ENCODE results near the gene ABCG4.
A peak's percentile ranks its signal among the peaks of the same experiment; 100 is the strongest.
"Not testable (repeated sequence)": the region's sequence is repeated elsewhere in the genome, so short reads cannot be mapped to it uniquely, and the experiment has no call there.

Gene ABCG4

DNA sequence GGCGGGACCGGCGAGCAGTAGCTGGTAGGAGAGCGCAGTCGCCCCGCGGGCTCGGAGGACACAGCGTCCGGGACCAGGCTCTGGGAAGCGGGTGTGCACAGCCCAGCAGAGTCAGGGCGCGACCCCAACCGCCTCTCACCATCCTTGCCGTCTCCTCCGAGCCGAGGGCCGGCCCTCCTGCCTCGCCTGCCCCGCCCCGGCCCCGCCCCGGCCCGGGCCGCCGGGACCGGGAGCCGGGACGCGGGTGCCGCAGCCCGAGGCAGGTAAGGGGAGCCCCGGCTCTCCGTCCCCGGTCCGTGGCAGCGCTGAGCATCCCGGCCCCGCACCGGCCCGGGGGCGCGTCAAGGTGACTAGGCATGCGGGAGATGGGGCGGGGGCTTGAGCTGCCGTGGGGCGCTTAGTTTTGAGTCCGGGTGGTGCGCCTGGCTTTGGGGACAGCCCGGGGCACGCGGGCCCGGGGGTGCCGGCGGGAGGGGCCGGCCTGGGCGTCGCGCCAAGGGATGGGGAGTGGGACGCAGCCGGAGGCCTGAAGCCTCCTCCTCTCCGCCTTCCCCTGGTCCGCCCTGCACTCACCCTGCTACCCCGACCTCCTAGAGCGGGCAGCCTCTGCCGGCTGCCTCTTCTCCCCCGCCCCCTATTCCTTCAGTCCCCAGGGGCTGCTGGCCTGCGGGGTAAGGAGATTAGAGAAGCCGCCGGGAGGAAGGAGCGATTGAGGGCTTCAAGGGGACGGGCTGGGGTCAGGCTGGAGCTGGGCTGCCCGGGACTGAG, at the start of gene ABCG4:
Gene ABCG4, plus strand, starts transcription at position 35 of the 768 bp plus-strand sequence. CDS start 914 bp downstream, outside the sequence.
- DNase-seq: no peak

DNA sequence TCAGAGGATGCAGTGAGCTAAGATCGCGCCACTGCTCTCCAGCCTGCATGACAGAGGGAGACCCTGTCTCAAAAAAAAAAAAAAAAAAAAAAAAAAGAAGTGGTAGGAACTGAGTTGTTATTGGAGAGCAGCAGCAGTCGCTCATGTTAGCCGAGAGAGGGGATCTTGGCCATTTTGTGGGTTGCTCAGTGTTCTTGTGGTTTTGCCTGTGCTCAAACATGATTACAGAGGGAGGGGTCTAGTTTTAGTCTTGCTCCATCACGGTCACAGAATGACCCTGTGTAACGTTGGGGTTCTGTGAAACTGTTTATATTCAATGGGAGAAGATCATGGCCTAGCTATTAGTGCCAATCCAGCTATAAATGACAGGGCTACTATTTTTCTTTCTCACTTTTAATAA, 49.1 kb upstream of the ABCG4 start:
- no peak for DNase-seq

DNA sequence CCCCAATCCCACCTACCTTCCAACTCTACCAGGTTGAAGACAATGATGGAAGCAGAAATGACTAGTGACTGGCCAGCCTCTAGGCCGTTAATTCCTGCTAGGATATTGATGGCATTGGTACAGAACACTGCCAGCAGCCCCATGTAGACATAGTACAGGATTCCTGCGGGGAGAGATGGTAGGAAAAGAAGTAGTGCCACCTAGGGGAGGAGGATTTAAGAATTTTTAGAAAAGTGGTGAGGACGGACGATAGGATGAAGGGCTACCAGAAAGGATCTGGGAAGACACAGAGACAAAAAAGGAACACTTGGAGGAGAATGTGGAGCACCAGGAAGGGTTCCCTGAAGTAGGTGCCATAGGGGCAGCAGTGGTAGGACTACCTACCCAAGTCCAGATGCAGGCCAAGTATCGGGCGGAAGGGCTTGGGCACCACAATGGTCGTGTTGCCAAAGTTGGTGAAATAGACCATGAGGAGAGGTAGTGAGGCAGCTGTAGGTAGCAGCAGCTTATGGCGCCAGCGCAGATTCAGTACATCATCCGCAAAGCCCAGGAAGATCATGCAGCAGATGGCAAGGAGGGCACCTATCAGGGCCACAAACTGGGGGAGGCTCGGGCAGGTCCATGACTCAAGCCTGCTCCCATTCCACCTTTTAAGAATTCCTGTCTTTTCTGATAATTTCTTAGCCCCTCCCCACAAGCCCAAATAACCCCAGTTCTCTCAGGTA, 48.4 kb upstream of the ABCG4 start:
- DNase-seq: no peak

DNA sequence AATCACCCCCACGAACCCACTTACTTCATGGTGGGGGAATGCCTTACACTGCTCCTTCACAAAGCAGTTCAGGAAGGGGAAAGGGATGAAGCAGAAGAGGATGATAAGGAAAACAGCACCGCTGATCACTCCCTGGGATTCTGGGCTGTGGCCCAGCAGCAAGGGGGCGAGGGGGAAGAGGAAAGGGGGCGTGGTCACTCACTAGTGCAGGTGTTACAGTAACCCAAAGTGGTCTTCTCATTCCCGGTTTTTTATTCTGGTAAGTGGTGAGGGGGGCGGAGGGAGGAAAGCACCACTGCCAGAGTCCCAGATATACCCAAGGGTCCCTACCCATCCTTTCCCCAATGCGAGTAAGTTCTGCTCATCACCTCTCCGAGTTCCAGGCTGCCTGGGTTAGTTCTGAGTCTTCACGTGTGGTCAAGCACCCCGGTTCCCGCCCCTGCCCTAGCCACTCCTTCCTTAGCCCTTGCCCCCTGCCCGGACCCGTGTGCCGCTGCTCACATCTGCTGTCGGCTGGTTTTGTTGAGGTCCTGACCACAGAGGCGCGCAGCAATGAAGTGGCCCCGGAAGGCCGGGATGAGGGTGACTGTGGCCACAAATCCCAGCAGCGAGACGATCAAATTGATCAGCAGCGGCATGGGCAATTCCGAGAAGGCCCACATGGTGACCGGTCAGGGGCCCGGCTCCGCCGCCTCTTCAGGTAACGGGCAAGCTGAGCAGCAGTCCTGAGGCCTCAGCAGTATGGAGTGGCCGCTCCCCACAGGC, 47.7 kb upstream of the ABCG4 start:
- DNase-seq: no peak

DNA sequence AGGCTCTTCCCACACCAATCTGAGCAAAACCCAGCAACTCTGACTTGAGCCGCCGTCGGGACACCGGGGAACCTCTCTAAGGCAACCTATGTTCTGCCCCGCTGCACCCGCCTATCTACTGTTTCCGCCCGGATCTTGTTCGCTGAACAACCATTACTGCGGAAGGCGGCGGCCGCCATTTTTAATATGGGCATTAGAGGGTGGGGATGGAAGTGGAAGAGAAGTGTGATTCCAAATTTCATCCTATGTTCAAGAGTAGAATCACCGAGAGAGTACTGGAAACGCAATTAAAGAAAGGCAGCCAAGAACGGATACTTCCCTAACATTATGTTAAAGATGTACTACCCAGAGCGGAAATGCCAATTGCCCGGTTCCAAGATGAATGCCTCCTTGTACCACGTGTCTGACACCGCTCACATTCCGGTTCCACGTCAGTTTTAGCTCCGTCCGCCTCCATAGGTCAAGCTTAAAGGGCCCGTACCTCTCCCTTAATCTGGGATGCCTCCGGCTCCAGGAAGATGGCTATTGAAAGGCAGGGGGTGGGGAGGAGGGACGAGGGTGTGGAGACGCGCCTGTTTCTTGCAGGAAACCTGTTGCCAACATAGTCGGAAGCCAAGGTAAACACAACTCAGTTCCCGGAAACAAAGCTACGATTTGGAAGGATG, 47.0 kb upstream of the ABCG4 start, which contains the start of gene DPAGT1:
Gene DPAGT1, minus strand, starts transcription at position 95 of the 665 bp plus-strand sequence. CDS start 198 bp downstream, outside the sequence.
- peak; percentile 33 for DNase-seq

DNA sequence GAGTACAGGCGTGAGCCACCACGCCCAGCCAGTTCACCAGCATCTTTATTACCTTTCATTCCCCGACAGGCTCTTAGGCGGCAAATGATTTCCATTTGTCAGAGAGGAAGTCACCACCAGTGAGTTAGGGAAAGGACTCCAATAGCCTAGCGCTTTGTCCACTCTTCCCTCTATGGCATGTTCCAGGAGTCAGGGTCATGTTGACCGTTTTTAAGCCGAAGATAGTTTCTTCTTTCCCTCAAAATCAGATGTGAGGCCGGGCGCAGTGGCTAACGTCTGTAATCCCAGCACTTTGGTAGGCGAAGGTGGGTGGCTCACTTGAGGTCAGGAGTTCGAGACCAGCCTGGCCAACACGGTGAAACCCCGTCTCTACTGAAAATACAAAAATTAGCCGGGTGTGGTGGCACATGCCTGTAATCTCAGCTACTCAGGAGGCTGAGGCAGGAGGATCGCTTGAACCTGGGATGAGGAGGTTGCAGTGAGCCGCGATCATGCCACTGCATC, 45.6 kb upstream of the ABCG4 start:
- not testable (repeated sequence) for DNase-seq

DNA sequence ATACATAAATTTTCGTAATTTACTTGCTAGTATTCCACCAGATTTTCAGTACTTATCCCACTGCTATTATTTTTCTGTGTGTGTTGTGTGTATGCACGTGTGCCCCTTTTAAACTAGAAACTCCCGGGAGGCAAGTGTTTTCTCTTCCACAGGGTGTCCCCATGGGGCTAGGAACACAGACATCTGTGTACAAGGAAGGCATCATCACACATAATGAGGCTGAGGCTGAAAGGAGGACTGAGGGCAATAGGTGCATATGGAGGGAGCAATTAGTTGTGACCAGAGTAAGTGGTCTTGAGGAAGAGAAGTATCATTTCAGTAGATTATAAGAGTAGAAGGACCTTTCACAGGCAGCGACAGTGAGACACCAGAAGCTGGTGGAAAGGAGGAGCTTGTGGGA, 45.1 kb upstream of the ABCG4 start:
- DNase-seq: no peak

DNA sequence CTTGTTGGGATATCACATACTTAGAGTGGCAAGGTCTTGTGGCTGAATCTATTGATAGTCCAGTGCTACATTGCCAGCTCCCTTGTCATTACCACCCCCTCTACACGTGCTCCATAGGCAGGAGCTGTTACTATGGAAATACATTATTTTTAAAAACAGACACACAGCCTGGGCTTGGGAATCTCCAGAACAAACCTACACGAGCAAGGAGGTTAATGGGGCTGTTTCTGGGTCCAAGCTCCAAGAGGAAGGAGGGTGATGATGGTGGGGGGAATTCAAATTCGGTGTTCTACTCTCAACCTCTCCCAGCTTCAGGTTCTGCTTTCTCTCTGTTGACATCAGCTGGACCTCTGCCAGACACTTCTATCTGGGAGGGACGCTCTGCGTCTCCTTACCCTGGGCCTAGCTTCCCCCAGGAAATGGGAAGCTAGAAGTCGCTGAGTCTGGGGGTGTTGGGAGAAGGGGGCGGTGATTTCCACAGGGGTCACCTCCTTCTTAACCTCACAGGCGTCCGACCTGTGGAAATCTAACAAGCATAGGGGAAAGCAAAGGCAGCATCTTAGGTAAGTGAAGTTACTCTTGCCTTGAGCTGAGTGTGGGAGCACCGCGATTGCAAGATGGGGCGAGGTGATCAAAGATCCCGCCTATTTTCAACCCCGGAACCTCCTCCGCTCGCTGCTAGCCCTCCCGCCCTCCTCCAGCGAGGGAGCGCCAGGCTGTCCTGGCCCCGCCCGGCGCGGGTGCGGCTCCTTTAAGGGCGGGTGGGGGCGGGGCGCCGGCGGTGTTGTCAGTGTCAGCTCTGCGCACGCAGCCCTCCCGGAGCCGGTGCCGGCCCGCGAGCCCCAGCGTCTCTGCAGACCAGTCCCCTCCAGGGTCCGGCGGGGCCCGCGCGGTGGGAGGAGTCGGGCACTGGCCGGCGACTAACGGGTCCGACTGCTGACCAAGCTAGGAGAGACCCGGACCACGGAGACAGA, 42.0 kb upstream of the ABCG4 start, which contains the start of gene C2CD2L:
Gene C2CD2L, plus strand, starts transcription at position 781 of the 974 bp plus-strand sequence. CDS start 398 bp downstream, outside the sequence.
- peak; percentile 56 for DNase-seq

DNA sequence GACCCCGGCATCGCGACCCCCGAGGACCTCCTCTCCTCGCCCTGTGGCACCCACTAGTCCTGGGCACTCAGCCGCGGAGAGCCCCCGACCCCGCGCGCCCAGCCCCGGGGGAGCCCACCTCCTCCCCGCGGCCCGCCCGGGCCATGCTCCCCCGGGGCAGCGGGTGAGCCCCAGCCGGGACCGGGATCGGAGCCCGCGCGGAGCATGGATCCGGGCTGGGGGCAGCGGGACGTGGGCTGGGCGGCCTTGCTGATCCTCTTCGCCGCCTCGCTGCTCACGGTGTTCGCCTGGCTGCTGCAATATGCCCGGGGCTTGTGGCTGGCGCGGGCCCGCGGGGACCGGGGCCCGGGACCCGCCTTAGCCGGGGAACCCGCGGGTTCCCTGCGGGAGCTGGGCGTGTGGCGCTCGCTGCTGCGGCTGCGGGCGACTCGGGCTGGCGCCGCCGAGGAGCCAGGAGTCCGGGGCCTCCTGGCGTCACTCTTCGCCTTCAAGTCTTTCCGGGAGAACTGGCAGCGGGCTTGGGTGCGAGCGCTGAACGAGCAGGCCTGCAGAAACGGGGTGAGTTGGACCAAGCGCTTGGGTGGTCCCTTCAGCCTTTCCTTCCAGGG, 41.2 kb upstream of the ABCG4 start:
- no peak for DNase-seq

DNA sequence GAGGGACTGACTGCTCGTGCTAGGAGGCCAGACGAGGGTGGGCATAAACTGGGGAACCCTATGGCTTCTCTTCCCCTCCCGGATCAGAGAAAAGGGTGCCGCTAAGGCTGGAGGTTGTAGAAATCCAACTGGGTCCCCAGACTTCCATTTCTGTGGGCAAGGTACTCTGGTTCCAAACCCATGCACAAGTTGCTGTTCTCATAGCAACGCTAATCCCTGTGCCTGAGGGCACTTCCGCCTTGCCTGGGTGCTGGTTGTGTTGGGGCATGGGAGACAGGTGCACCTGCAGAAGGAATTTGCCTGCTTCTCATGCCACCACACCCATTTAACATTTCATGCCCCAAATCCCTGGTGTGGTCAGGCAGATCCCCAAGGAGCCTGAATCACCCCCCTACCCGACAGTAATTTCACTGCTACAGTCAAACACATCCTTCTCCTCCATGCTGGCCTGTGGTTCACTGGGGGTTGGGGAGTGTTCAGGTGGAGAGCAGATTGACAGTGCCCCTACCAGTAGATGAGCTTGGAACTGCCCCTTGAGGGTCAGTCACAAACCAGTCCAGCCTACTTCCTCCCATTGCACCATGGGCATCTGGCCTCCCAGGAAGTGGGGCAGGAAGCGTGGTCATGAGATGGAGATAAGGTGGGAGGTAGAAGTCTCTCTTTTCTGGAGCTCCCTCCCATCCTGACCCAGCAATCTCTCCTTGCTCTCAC, 40.6 kb upstream of the ABCG4 start:
- no peak for DNase-seq

DNA sequence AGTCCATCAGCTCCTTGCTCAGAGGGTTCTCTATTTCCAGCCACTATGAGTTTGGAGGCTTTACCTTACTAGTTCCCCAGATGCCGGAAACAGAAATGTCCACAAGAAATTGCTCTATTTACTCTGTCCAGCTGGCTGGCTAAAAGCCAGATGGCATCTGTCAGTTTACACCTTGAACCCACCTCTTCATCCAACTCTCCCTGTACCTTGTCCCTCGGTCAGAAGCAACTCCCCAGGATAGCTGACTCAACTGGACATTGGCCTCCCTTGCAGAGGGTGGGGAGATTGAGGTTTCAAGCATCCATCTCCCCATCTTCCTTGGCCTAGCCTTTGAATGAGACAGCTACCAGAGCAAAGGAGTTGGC, 40.0 kb upstream of the ABCG4 start:
- DNase-seq: no peak

DNA sequence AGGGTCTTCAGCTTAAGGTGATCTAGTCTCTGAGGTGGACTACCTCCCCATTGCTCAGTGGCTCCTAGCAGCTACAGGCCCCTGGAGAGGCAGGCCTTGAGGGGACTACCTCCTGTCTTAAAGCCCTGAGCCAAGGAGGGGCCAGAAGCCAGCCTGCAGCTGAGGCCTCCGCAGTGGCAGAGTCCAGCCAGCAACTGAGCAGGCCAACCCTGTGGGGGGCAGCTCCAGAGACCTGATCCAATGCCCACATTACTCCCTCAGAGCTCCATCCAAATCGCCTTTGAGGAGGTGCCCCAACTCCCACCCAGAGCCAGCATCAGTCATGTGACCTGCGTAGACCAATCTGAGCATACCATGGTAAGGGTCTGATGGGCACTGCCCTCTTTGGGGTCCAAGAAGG, 39.0 kb upstream of the ABCG4 start:
- DNase-seq: no peak

DNA sequence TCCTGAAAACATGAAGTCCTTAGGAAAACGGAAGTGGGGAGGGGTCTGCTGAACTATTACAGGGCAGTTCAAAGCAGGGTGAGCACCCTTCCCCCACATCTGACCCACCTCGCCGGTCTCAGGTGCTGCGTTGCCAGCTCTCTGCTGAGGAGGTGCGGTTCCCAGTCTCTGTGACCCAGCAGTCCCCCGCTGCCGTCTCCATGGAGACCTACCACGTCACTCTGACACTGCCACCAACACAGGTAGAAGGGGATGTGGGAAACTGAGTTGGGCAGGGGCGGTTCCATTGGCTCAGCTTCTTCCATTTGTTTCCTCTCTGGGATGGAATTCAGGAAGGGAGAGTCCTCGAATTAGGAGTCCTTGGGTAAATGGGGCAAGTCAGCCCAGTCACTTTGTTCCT, 38.4 kb upstream of the ABCG4 start:
- DNase-seq: no peak

DNA sequence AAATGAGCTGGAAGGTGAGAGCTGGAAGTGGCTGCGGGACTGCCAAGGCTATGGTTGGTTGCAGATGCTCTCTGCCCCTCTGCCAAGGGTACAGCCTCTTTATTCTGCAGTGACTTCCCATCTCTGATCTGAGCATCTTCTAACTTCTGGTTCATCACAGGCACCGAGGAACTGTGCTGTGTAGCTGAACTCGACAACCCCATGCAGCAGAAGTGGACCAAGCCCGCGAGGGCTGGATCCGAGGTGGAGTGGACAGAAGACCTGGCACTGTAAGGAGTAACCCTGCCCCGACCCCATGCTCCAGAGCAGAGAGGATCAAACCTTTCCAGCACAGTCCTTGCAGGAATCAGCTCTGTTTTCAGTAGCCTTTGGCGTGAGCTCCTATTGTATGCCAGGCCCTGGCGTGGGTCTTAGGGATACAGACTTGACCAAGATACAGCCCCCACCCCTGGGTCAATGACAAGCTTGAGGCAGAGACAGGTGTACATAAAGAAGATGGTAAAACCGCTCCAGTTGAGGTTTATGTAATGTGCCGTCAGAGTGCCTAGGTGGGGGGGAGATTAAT, 37.4 kb upstream of the ABCG4 start:
- DNase-seq: no peak

DNA sequence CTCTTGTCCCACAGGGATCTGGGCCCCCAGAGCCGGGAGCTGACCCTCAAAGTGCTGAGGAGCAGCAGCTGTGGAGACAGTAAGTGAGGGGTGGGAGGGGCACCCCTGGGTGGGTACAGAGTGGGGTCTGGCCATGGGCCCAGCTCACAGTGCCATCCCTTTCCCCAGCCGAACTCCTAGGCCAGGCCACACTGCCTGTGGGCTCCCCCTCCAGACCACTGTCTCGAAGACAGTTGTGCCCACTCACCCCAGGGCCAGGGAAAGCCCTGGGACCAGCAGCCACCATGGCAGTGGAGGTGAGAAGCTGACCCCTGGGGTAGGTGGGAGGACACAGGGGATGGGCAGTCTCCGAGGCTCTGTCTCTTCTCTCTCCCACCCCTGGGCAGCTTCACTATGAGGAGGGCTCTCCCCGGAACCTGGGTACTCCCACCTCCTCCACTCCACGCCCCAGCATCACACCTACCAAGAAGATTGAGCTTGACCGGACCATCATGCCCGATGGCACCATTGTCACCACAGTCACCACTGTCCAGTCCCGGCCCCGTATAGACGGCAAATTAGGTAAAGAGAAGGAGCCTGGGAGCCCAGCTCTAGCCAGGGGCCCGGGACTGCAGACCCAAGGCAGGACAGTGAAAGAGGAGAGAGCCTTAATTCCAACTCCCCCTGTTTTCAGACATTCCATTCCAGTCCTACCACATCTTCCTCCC, 36.4 kb upstream of the ABCG4 start:
- no peak for DNase-seq

DNA sequence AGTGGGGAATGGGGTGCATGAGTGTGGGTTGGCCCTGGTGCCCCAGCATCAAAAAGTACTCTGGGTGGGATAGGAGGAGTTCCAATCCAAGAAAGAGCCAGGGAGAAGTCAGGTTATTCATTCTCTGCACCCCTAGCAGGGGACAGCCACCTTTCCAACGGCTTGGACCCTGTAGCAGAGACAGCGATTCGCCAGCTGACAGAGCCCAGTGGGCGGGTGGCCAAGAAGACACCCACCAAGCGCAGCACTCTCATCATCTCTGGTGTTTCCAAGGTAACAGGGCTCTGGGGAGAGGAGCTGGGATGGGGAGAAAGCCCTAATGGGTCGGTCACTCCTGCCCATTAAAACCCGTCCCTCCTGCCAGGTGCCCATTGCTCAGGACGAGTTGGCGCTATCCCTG, 35.1 kb upstream of the ABCG4 start:
- DNase-seq: no peak

DNA sequence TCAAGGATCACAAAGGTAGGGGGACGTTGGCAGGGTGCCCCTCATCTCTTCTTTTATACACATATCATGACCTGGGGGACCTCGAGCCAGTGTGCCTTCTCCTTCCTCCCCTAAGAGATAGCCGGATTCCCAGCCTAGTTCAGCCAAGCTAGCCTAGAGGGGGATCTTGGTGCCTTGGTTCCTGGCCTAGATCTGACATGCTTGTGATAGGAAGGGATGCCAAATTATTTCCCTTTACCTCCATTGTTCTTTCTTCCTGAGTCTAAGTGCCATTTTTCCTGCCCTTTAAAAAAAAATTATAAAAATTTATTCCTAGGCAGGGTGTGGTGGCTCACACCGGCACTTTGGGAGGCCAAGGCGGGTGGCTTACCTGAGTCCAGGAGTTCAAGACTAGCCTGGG, 34.5 kb upstream of the ABCG4 start:
- no peak for DNase-seq

DNA sequence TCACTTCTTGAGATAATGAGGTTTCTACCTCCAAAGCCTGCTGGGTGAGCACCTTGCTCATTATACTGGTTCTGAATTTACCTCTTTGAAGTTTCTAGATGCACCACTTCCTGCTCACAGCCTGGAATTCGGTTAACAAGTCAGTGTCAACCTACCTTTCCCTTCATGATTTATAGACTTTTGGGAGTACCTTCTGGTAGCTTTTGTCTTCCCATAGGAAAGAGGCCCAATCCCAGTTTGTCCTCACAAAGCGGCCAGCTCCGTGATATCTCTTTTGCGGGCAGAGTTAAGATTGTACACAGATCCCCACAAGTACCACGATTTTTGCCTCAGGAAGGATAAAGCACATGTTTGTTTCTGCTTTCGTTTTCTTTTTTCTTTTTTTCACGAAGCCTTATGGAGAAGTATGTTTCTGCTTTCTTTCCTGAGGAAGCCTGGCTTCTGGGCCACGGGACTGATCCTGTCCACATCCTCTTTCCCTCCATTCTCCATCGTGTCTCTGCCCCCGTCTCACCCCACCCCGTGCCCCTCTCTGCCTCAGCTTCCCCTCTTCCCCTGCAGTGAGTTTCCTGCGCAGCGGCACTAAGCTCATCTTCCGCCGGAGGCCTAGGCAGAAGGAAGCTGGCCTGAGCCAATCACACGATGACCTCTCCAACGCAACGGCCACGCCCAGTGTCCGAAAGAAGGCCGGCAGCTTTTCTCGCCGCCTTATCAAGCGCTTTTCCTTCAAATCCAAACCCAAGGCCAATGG, 33.2 kb upstream of the ABCG4 start:
- DNase-seq: no peak

DNA sequence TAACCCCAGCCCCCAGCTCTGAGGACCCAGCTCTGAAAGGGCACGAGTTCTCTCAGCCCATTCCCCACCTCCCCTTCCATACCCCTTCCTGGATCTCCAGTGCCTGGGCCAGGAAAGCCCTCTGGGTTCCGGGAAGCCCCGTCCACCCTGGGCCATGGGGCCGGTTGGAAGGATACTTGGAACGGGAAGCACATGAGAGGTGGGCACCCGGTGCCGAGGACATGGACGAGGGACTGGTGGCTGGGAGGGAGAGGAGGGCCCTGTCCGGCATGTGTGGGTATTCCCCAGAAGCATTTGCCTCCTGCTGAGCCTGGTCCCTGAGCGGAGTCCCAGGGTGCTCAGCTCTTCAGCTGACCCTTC, 32.6 kb upstream of the ABCG4 start:
- no peak for DNase-seq
